ENCODE data around the gene CFAP45. TPM values are rescaled to one million over a fixed set of nuclear protein-coding genes. Genes with fewer than 3 reads are reported as not detected.

Gene CFAP45
- total RNA-seq, 6 experiments from 2014 or later = not detected

GRCh38 chr1:159892944-159893343, 7.0 kb downstream of the CFAP45 start:
- no peak overlapping the region for H3K27ac ChIP-seq
- peak in 2 of 4 donors; percentile 7 to 28 for ATAC-seq
- no peaks in the 10 kb centered on the region for H3K4me1 ChIP-seq
- intact Hi-C loops (cut with DNase I) = loop anchor here (5.0 to 10.0 kb wide), 3 partner anchors 96 to 728 kb away; no protein-coding TSS in a partner anchor
- 67% methylated on average over 5 of the region's 5 CpGs for WGBS (ENCODE audit: insufficient coverage, low coverage, low lambda C conversion rate, missing lambda C conversion rate)
- DNase-seq = no peak
- TF ChIP-seq CTCF (IDR thresholded peaks at IDR 0.05) (peak; percentile 14 to 31 (median 22)), POLR2A (IDR thresholded peaks at IDR 0.05) (no peak)
- H3K4me3 ChIP-seq = no peak overlapping the region
- no peaks in the 10 kb centered on the region for H3K9me3 ChIP-seq
- H3K27me3 ChIP-seq = no peaks in the 10 kb centered on the region
- no peaks in the 10 kb centered on the region for H3K36me3 ChIP-seq

- intact Hi-C loops (cut with DNase I) = loop anchor here (5.0 to 10.0 kb wide), 3 partner anchors 94 to 727 kb away; no protein-coding TSS in a partner anchor
- no peak overlapping the region for H3K27ac ChIP-seq
These were observed 8.4 kb downstream of the CFAP45 start for GRCh38 chr1:159891275-159892157.

GRCh38 chr1:159890390-159890789, 9.6 kb downstream of the CFAP45 start:
- Histone ChIP-seq H3K36me3 (no peaks in the 10 kb centered on the region), H3K9me3 (no peaks in the 10 kb centered on the region), H3K4me1 (no peaks in the 10 kb centered on the region), H3K27me3 (no peaks in the 10 kb centered on the region), H3K4me3 (no peak overlapping the region), H3K27ac (peak overlapping the region in 2 of 3 donors; percentile 28 to 30)
- TF ChIP-seq POLR2A (IDR thresholded peaks at IDR 0.05) = no peak
- no peak for TF ChIP-seq CTCF (IDR thresholded peaks at IDR 0.05)
- intact Hi-C loops (cut with DNase I) = loop anchor here (5.0 to 10.0 kb wide), 3 partner anchors 93 to 726 kb away; no protein-coding TSS in a partner anchor
- no peak for DNase-seq
- ATAC-seq = peak in 1 of 4 donors; percentile 6
- 49% methylated on average over 6 of the region's 8 CpGs for WGBS (ENCODE audit: insufficient coverage, low coverage, low lambda C conversion rate, missing lambda C conversion rate)

More at GRCh38 chr1:159891275-159892157, 8.4 kb downstream of the CFAP45 start:
- DNase-seq = peak; percentile 85 to 89 (median 86)
- peak; percentile 95 to 97 (median 96) for ATAC-seq
- no peak overlapping the region for H3K4me3 ChIP-seq
- 35% methylated on average over 7 of the region's 7 CpGs for WGBS (ENCODE audit: insufficient coverage, low coverage, low lambda C conversion rate, missing lambda C conversion rate)
- H3K9me3 ChIP-seq = no peaks in the 10 kb centered on the region
- TF ChIP-seq CTCF (IDR thresholded peaks at IDR 0.05) = peak; percentile 97 to 100 (median 98)
- TF ChIP-seq POLR2A (IDR thresholded peaks at IDR 0.05) = no peak
- no peaks in the 10 kb centered on the region for H3K4me1 ChIP-seq
- H3K27me3 ChIP-seq = no peaks in the 10 kb centered on the region
- H3K36me3 ChIP-seq = no peaks in the 10 kb centered on the region

GRCh38 chr1:159889821-159890252, 10.1 kb downstream of the CFAP45 start:
- Histone ChIP-seq H3K36me3 (no peaks in the 10 kb centered on the region), H3K27ac (peak overlapping the region; percentile 28 to 30 (median 30)), H3K9me3 (no peaks in the 10 kb centered on the region), H3K4me3 (no peak overlapping the region), H3K4me1 (no peaks in the 10 kb centered on the region), H3K27me3 (no peaks in the 10 kb centered on the region)
- DNase-seq = no peak
- TF ChIP-seq POLR2A (IDR thresholded peaks at IDR 0.05) (no peak), CTCF (IDR thresholded peaks at IDR 0.05) (no peak)
- intact Hi-C loops (cut with DNase I) = loop anchor here (5.0 to 10.0 kb wide), 3 partner anchors 93 to 725 kb away; no protein-coding TSS in a partner anchor
- ATAC-seq = peak; percentile 64 to 82 (median 81)
- whole genome bisulfite sequencing (ENCODE audit: insufficient coverage, low coverage, low lambda C conversion rate, missing lambda C conversion rate) = 25% methylated on average over 2 of the region's 2 CpGs

All from right lobe of liver (tissue), 6 donors.